HG02938 (cell line): ENCODE measurements around the gene GRK1.
"Not testable (repeated sequence)": the region's sequence is repeated elsewhere in the genome, so short reads cannot be mapped to it uniquely, and the experiment has no call there.

ENCODE experiments used
- ATAC-seq: cut with Tn5 transposase; IDR thresholded peaks from one replicate; pipeline ENCODE4 v1.9.1; 2021; ENCODE audit warnings: mild to moderate bottlenecking, moderate library complexity; ENCODE audit not compliant: unreplicated experiment

The GRK1 gene

DNA sequence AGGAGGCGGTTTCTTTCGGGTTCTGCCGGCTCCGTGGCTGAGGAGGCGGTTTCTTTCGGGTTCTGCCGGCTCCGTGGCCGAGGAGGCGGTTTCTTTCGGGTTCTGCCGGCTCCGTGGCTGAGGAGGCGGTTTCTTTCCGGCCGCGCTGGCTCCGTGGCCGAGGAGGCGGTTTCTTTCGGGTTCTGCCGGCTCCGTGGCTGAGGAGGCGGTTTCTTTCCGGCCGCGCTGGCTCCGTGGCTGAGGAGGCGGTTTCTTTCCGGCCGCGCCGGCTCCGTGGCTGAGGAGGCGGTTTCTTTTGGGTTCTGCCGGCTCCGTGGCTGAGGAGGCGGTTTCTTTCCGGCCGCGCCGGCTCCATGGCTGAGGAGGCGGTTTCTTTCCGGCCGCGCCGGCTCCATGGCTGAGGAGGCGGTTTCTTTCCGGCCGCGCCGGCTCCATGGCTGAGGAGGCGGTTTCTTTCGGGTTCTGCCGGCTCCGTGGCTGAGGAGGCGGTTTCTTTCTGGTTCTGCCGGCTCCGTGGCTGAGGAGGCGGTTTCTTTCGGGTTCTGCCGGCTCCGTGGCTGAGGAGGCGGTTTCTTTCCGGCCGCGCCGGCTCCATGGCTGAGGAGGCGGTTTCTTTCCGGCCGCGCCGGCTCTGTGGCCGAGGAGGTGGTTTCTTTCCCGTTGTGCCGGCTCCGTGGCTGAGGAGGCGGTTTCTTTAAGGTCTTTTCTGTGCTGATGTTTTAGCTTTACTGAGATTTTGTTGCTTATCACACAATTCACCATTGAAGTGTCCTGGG, 85.4 kb downstream of the GRK1 start:
- not testable (repeated sequence) for ATAC-seq

DNA sequence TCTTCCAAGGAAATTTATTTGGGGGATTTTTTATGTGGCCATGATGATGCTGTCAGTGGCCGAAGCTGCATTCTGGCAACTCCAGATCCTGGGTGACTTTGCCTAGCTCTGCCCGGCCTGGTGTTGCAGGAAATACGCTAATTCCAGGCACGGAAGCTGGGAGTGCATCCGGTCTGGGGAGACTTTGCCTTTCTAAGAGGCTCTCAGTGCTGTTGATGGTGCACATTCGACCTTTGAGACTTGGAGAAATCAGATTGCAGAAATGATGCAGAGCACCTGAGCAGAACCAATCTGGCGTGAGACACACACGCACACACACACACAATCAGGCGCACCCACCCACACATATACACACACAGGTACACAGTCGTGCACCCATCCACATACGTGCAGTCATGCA, 86.2 kb downstream of the GRK1 start:
- ATAC-seq: no peak

DNA sequence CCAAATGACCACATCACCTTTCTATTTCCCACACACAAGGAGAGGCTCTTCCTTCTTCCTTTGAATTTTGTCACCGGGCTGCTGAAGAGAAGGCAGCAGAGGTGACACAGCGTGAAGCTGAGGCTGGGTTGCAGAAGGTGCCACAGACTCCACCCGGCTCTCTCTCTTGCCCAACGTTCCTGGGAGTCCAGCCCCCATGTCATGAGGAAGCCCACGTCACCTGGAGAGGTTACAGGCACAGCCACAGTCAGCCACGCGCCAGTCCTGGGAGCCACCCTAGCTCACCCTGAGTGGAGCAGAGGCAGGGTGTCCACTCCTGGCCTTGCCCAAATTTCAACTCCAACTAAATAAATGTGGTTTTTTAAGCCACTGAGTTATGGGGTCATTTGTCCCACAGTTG, 87.2 kb downstream of the GRK1 start:
- no peak for ATAC-seq

DNA sequence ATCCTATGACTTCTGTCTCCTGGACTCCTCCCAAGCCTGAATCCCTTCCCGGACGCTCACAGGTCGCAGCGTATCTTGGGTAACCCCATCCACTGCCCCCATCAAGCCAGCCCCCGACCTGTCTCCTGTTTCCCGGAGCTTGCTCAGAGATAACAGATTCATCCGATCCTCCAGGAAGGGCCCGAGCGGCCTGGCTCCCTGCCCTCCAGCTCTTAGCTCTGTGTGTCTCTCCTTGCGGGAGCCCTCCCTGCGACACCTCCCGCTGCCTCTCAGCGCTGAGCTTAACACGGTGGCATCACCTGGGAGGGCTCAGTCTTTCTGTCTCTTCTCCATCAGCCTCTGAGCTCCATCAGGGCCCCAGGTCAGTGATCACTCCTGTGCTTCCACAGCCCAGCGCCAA, 87.7 kb downstream of the GRK1 start:
- no peak for ATAC-seq

DNA sequence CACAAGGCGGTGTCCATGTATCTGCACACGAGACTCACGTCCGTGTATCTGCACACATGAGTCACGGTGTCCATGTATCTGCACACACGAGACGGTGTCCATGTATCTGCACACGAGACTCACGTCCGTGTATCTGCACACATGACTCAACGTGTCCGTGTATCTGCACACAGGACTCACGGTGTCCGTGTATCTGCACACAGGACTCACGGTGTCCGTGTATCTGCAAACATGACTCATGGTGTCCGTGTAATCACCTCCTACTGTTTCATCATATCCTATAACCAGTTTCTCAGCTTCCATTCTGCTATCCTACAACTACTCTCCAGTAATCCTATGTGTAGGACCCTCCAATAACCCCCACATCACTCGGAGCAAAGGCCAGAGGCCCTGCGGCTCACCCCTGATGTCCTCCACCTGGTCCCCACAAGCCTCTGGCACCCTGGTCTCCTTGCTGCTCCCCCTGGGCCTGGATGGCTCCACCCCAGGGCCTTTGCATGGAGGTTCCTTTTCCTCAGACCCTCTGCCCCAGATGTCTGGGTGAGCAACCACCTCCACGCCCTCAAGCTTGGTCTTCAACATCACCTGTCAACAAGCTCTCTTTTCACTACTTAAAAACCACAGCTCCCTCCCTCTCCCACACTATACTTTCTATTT, 89.5 kb downstream of the GRK1 start:
- no peak for ATAC-seq

DNA sequence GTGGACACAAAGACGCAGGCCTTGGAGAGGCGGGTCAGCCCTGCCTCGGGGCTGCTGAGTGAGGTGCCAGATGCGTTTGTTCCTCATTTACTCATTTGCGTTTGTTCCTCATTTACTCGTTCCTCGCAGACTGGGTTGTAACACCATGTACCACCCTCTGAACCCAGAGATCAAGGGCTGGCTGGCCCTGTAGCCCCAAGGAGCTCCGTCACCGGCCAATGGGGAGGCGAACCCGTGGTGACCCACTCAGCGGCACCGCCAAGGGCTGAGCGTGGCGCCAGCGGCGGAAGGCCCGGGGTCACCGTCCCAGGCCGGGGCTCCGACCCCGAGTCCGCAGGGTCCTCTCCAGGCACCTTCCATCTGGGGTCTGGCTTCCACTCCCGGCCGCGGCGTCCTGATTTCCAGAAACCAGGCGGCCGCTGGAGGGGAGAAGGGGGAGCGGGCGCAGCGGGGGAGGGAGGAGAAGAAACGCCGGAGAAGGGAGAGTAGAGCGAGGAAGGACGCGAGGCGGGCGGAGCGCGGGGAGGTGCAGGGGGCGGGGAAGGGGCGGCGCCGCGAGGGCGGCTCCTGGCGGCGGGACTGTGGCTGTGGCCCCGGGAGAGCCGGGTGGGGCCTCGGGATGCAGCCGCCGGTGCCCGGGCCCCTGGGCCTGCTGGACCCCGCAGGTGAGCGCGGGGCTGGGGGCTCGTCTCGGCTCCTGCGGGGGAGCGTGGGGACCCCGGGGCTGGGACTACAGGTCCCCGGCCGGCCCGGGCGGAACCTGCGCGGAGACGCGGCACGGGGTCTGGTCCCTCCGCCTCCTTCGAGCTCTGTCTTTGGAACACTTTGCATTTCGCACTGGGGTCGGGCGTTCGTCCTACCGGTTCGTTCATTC, 91.9 kb downstream of the GRK1 start, which contains the start of gene TMEM255B:
Gene TMEM255B, plus strand, starts transcription at position 576 of the 874 bp plus-strand sequence. Its CDS starts 44 bp downstream, at position 620.
- no peak for ATAC-seq

DNA sequence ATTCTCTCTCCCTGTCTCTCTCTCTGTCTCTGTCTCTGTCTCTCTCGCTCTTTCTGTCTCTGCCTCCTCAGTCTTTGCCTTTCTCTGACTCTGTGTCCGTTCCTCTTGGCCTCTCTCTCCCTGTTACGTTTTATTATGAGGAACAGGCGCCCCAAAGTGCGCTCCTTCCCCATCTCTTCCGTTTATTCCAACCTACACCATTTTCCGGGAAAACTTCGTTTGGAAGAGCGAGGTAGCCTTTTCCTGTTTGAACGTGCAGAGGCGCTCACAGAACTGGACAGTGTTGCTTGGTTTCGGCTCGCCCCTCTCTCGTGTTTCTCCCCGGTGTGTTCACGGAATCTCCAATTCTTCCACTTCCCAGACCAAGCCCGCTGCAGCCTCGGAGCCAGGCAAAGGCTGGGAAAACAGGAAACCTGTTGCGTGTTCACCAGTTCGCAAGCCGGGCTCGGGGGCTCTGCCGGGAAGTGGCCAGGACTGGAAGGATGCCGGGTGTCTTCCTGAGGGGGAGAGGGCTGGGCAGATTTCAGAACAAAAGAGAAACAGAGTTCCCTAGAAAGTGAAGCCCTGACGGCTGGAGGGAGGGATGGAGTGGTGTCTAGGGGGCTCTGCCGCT, 92.6 kb downstream of the GRK1 start:
- ATAC-seq: no peak

DNA sequence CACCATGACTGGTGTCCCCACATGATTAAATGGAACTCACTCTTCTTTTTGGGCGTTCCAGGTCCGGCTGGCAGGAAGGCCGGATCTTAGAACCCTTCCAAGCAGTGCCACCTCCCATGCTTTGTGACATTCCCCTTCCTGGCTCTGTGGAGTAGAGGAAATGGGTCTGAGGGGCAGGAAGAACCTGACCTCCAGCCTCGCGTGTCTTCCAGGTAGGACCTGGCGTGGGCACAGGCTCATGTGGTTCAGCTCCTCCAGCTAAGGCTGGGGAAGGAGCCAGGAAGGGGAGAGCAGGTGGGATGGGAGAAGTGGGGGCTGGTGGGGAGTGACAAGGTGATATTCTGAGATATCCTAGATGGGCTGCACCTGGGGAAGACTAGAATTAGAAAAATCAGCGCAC, 94.1 kb downstream of the GRK1 start:
- no peak for ATAC-seq

DNA sequence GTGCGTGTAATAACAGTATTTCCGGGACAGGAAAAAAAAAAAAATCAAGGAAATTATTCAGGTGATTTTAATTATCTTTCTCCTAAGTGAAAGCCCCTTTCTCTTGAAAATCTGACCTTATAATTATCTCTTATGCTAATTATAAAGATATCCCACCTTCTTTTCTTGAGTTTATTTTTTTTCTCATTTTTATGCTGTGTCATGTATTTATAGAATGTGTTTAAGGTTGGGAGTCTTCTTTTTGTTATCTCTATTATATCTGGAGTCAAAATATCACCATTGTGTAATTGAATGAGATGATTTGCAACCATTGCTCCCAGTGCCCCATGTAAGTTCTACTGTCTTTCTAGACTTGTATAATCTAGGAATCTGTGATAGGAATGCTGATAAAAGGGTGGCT, 95.1 kb downstream of the GRK1 start:
- ATAC-seq: no peak

DNA sequence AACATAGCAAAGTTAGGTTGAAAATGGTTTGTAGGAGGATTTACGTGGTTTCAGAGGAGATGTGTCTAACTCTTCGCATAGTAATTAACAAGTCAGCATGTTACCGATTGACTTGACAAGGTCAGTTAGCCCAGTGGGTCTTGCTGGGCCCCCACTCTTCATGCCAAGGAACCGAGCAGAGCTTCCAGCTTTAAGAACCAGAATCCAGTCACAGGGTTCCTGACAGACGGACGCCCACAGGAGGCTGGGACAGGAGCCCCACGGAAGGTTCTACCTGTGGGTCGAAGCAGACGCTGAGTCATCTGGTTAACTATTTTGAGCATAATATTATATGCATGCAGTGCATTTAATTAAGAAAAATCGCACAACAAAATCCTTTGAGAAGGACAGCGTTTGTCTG, 95.5 kb downstream of the GRK1 start:
- ATAC-seq: no peak

DNA sequence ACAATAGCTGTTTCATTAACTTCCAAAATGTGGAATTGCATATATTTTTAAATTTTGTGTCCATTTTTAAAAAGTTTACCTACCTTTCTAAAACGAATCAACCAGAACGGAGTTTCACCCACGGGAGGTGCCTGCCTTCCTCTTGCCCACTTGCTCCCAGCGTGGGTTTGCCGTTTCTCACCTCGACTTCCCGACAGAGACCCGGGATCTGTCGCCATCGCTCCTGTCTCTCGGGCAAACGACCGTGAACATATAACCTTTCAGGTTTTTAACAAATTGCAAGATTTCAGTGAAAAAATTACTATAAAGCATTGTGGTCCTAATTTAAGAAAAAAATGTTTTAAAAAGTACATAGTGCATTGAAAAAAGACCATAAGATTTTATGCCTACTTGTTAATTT, 96.2 kb downstream of the GRK1 start:
- no peak for ATAC-seq

DNA sequence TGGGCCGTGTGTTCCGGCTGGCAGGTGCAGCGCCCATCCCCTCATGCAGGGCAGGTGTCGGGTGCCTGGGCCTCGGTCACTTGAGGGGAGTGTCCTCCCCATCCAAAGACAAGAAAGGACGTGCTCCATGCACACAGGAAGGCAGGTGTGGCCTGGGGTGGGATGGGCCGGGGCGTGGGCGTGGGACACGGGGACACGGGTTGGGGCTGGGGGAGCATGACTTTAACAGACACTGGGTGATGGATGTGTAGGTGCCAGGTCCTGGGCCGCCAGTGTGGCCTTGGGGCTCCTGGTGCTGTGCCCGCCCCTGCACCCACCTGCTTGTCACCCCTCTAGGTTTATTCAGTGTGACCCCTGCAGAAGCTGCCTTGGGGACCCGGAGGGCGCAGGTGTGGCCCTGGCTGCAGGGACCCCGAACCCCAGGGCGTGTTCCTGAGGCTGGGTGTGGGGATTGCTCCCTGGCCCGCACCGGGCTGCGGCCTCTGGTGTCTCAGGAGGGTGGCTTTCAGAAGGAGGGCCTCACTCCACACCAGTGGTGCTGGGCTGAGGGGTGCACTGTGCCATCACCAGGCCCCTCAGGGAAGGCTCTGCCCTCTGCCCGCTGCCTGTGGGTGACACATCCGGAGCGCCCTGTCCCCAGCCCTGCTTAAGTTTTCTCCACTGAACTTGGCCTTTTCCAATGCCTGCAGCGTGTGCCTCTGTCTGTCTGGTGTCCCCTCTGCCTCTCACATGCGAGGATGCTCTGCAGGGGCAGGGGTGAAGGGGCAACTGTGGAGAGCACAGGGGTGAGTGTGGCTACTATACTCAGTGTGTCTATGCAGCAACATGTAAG, 97.2 kb downstream of the GRK1 start:
- no peak for ATAC-seq

DNA sequence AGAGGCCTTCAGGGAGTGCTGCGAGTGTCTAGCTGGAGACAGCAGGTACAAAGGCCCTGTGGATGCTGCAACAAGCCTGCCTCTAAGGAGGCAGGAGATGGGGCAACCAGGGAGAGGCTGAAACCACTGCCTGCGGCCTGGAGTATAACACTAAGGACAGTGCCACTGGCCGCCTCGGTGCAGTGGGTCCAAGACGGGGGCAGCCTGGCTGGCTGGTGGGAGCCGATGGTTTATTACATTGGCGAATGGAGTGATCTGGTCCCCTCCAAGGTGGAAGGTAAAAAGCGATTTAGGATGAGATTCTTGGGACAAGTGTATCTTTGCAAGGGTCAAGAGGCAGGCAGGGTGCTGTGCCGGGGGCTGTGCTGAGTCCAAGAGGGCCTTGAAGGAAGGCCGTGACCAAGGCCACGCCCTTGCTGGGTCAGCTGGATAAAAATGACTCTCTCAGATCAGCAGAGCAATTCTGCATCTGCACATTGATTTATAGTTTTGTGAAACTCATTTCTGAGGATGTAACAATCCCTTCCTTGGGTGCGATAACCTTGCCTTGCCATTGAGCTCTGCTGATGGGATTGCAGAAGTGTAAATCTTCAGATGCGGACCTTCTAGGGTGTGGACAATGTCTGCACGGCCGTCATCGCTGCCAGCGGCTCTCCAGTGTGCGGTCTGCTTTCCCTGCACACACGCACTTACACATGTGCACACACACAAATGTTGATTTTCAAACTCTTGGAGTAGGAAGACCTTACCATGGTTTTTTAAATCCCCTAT, 98.0 kb downstream of the GRK1 start:
- ATAC-seq: no peak

DNA sequence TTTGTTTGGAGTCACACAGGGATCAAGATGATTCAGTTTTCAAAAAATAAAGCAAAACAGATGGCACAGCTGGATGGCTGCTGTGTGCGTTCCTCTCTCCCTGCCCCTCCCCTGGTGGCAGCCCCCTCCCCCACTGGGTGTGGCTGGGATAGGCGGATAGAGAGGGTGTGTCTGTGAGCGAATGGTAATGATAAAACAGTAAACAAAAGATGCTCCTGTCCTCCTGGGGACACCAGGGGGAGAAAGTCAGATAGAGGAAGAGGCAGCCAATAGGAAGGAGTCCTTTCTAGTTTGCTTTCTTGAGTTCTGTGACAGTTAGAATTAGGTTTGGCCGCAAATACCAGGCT, 98.5 kb downstream of the GRK1 start:
- ATAC-seq: no peak

DNA sequence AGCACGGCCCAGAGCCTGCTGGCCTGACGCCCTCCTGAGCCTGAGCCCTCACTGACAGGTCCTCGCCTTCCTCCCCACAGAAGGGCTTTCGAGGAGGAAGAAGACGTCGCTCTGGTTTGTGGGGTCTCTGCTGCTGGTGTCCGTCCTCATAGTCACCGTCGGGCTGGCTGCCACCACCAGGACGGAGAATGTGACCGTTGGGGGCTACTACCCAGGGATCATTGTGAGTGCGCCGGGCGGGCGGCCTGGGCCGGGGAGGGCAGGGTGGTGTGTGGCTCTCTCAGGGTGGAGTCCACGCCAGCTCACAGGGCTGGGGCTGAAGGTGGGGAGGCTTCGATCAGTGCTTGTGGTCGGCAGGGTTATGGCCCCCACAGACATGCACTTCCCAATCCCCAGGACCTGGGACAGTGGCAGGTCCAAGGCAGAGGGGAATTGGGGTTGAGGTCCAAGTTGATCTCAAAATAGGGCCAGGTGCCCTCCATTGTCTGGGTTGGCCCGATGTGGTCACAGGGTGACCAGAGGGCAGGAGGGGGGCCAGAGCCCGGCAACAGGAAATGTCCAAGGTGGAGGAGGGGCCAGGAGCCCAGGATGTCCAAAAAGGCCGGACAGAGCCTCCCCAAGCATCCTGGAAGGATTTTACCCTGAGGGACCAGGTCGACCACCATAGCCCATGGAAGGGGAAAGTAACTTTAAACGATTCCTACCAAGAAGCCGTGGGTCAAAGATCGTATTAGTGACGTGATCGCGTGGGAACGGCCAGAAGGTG, 99.2 kb downstream of the GRK1 start:
- ATAC-seq: no peak

DNA sequence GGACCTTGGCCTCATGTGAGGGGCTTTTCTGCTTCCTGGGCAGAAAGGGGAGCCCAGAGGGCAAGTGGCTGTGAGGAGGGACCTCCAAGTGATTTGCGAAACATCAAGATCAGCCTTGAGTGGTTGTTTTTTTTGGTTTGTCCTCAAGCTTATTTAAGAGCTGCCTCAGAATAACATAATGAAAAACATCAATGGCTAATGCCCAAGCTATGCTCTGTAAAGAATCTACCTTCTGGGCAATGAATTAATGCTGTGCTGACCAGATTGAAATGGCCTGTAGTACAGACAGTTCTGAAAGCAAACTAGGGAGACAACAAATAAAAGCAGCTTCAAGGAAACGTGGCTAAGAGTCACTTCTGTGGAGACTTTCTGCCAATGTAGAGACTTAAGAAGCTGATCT, 100.3 kb downstream of the GRK1 start:
- no peak for ATAC-seq

DNA sequence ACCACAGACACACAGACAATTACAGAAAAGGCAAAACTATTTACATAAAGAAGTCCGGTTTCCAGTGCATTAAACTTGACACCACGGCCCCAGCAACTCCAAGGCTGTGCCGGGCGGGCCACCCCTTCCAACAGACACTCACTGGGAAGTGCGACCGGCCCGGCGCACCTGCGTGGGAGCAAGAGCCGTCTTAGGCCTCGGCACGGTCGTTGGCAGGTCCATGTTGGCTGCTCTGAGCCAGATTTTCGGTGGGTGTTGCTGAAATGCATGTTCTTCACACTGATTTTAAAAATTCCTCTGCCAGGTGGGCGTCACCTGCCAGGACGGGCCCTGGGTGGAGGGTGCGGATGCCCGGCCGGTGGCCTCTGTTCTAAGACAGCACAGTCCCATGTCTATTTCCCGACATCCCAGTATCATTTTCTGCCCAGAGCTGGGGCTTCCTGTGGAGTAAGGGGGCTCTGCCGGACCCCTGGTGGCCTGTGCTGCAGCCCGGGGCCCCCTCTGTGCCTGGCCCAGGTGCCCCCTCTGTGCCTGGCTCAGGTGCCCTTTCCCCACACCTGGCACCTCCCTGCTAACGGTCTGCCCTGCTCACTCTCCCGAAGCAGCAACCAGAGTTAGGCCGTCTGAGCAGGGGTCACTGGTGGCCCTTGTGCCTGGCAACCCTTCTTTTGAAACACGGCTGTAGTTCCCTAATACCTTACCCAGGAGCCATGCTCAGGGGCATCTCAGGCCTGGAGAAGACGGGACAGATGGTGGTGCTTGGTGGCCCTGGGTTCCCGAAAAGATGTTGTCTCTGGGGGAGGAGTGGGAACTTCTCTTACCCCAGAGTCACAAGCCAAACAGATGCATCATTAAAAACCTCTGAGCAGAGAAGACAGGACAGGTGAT, 101.2 kb downstream of the GRK1 start:
- no peak for ATAC-seq

DNA sequence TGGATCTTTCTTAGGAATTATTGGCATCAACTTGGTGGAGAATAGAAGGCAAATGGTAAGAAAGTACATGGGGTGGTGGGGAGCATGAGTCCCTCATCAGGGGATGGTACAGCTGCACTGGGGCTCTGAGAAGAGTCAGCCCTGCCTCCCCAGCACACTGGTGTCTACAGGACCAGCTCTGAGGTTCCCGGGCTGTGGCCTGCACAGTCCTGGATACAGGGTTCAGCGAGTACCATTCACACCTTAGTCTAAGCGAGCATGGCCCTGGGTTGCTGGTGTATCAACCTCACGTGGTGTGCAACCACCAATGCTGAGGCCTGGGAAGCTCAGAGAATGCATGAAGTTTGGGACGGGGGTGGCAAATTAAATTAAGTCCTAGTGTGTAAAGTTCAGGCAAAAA, 102.1 kb downstream of the GRK1 start:
- ATAC-seq: no peak
